ENCODE measurements around the gene PFKFB4. TPM values are rescaled to one million over a fixed set of nuclear protein-coding genes. Genes with fewer than 3 reads are reported as not detected.

The PFKFB4 gene
- total RNA-seq, 1 donor from 2014 or later, result 12.9 TPM

- H3K4me3 ChIP-seq, result peak overlapping the region; percentile 80
- no peaks in the 10 kb centered on the region for H3K9me3 ChIP-seq
- no peak for DNase-seq
- ATAC-seq, result no peak
- peaks cover 28% of the 10 kb centered on the region for H3K36me3 ChIP-seq
- intact Hi-C loops (cut with DNase I), result no loop called here
- H3K27me3 ChIP-seq (ENCODE audit: low read depth), result no peaks in the 10 kb centered on the region
- TF ChIP-seq CTCF (IDR thresholded peaks at IDR 0.05), result no peak
- peaks cover 28% of the 10 kb centered on the region for H3K4me1 ChIP-seq
- H3K27ac ChIP-seq, result peak overlapping the region; percentile 97
Measured at GRCh38 chr3:48502121-48502520, 54.5 kb downstream of the PFKFB4 start.

- intact Hi-C loops (cut with DNase I), result no loop called here
- no peak for TF ChIP-seq CTCF (IDR thresholded peaks at IDR 0.05)
- no peak for DNase-seq
- H3K4me1 ChIP-seq, result peaks cover 28% of the 10 kb centered on the region
- no peak overlapping the region for H3K4me3 ChIP-seq
- ATAC-seq, result no peak
- H3K27me3 ChIP-seq (ENCODE audit: low read depth), result no peaks in the 10 kb centered on the region
- peaks cover 35% of the 10 kb centered on the region for H3K36me3 ChIP-seq
- H3K9me3 ChIP-seq, result no peaks in the 10 kb centered on the region
- H3K27ac ChIP-seq, result no peak overlapping the region
Measured at GRCh38 chr3:48501196-48501595, 55.4 kb downstream of the PFKFB4 start.

GRCh38 chr3:48500656-48501055, 55.9 kb downstream of the PFKFB4 start:
- intact Hi-C loops (cut with DNase I), result no loop called here
- H3K4me1 ChIP-seq, result peaks cover 28% of the 10 kb centered on the region
- DNase-seq (no peak), ATAC-seq (no peak)
- H3K36me3 ChIP-seq, result peaks cover 41% of the 10 kb centered on the region
- no peaks in the 10 kb centered on the region for H3K27me3 ChIP-seq (ENCODE audit: low read depth)
- TF ChIP-seq CTCF (IDR thresholded peaks at IDR 0.05), result no peak
- H3K4me3 ChIP-seq, result no peak overlapping the region
- no peaks in the 10 kb centered on the region for H3K9me3 ChIP-seq
- H3K27ac ChIP-seq, result no peak overlapping the region

- ATAC-seq (no peak), DNase-seq (no peak)
- Histone ChIP-seq H3K9me3 (no peaks in the 10 kb centered on the region), H3K36me3 (peaks cover 41% of the 10 kb centered on the region), H3K27ac (no peak overlapping the region), H3K4me1 (no peaks in the 10 kb centered on the region), H3K27me3 (ENCODE audit: low read depth) (no peaks in the 10 kb centered on the region), H3K4me3 (no peak overlapping the region)
- TF ChIP-seq CTCF (IDR thresholded peaks at IDR 0.05), result no peak
- intact Hi-C loops (cut with DNase I), result no loop called here
Measured at GRCh38 chr3:48493203-48493501, 63.5 kb downstream of the PFKFB4 start.

GRCh38 chr3:48492461-48493202, 64.0 kb downstream of the PFKFB4 start:
- peaks cover 36% of the 10 kb centered on the region for H3K36me3 ChIP-seq
- TF ChIP-seq CTCF (IDR thresholded peaks at IDR 0.05), result no peak

More at GRCh38 chr3:48492461-48493202, 64.0 kb downstream of the PFKFB4 start:
- H3K4me1 ChIP-seq, result no peaks in the 10 kb centered on the region
- H3K27ac ChIP-seq, result no peak overlapping the region
- H3K4me3 ChIP-seq, result no peak overlapping the region
- H3K27me3 ChIP-seq (ENCODE audit: low read depth), result no peaks in the 10 kb centered on the region
- no peaks in the 10 kb centered on the region for H3K9me3 ChIP-seq
- intact Hi-C loops (cut with DNase I), result no loop called here
- ATAC-seq (peak in 1 of 2 donors; percentile 43), DNase-seq (no peak)

All from lower lobe of right lung (tissue), 2 donors.